ENCODE results near the gene NFIB.

Gene NFIB

DNA sequence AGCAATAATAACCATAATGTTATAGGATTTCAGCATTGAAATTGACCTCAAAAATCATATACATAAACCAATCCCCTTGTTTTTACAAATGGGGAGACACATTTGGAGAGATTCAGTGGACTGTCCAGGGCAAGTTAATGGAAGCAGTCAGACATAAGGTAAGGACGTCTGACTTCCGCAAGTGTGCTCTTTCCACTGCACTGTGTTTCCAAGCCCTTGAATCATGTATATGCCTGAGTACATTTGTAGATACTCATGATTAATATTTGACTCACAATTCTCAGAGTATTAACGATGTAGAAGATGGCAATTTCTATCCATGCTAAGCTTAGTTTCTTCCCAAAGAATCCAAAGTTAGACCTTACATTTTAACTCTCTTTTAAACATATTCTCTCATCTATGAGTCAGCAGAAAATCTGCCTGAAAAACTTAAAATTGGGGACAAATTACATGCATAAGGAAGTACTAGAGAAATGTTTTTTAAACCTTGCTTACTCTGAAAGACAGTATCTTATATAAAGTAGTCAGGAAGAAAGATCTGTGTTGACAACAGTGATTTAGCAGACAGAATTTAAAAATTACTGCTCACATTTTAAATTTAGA is 165.3 kb downstream of the NFIB start:
- Histone ChIP-seq H3K4me3 (ENCODE audit: low read length) (no peak overlapping the region), H3K4me1 (ENCODE audit: insufficient read depth, low read length) (peaks cover 3% of the 10 kb centered on the region), H2AFZ (ENCODE audit: low read depth, low read length) (no peak overlapping the region), H3K9me3 (ENCODE audit: low read length) (no peaks in the 10 kb centered on the region), H3K27me3 (ENCODE audit: insufficient read depth, low read length) (no peaks in the 10 kb centered on the region), H3K36me3 (ENCODE audit: insufficient read depth, low read length) (no peaks in the 10 kb centered on the region)

DNA sequence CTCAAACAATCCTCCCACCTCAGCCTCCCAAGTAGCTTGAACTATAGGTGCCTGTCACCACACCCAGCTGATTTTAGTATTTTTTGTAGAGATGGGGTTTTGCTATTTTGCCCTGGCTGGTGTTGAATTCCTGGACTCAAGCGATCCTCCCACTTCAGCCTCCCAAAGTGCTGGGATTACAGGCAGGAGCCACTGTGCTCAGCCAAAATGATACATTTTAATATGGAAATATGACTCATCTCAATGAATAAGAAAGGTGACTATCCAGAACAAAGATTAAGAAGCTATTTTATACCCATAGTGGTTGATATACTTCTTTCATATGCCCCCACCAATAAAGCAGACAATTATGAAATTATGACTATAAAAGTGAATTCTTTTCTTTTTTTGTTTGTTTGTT is 166.2 kb downstream of the NFIB start:
- no peak overlapping the region for H3K4me3 ChIP-seq (ENCODE audit: low read length)
- no peaks in the 10 kb centered on the region for H3K27me3 ChIP-seq (ENCODE audit: insufficient read depth, low read length)
- H3K4me1 ChIP-seq (ENCODE audit: insufficient read depth, low read length) = peaks cover 5% of the 10 kb centered on the region
- H3K36me3 ChIP-seq (ENCODE audit: insufficient read depth, low read length) = no peaks in the 10 kb centered on the region
- no peak overlapping the region for H2AFZ ChIP-seq (ENCODE audit: low read depth, low read length)
- H3K9me3 ChIP-seq (ENCODE audit: low read length) = no peaks in the 10 kb centered on the region

DNA sequence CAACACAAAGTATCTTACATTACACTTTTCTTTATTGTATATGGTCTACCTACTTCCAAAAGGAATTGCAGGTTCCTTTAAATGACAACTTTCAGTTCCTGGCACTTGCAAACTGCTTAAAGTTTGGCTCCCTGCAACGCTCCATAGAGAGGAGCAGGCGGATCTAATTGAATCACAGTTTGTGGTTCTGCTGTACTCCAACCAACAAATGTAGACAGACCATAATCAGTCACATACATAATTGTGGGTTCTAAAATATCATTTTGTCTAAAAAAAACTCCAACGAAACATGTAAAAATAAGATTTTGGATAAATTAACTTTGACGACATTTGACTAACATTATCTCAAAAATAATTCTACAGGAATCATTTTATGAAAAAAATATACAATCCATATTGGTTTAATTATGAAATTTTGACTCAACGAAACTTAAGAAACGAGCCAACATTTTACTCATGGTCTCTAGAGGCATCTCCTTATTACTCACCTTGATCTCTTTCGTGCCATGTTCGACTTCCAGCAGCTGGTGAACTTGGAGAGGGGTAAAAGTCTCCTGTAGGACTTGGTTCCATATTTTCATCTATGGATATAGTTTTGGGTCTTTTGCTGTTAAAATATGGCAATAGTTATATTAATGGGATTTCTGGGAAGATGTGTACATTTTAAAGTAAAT is 167.6 kb downstream of the NFIB start:
- H2AFZ ChIP-seq (ENCODE audit: low read depth, low read length) = no peak overlapping the region
- no peaks in the 10 kb centered on the region for H3K27me3 ChIP-seq (ENCODE audit: insufficient read depth, low read length)
- no peaks in the 10 kb centered on the region for H3K9me3 ChIP-seq (ENCODE audit: low read length)
- no peaks in the 10 kb centered on the region for H3K36me3 ChIP-seq (ENCODE audit: insufficient read depth, low read length)
- H3K4me3 ChIP-seq (ENCODE audit: low read length) = no peak overlapping the region
- peaks cover 5% of the 10 kb centered on the region for H3K4me1 ChIP-seq (ENCODE audit: insufficient read depth, low read length)

DNA sequence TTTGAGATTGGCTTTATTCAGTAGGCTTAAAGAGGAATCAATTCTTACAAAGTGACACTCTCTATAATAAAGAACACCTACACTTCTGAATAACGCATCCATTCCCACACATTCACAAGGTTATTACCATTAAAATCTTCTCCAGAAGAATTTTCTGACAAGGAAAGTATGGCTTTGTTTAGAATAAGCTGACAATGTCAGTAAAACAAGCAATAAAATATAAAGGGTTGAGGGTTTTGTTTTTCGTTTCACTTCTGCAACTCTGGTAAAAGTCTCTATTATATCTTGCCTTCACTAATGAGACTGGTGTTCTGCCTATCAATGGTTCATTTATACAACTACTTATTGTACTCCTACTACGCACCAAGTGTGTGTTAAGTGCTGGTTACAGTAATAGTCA is 169.7 kb downstream of the NFIB start:
- no peak overlapping the region for H2AFZ ChIP-seq (ENCODE audit: low read depth, low read length)
- no peak overlapping the region for H3K4me3 ChIP-seq (ENCODE audit: low read length)
- no peaks in the 10 kb centered on the region for H3K27me3 ChIP-seq (ENCODE audit: insufficient read depth, low read length)
- no peaks in the 10 kb centered on the region for H3K9me3 ChIP-seq (ENCODE audit: low read length)
- peaks cover 5% of the 10 kb centered on the region for H3K4me1 ChIP-seq (ENCODE audit: insufficient read depth, low read length)
- no peaks in the 10 kb centered on the region for H3K36me3 ChIP-seq (ENCODE audit: insufficient read depth, low read length)

DNA sequence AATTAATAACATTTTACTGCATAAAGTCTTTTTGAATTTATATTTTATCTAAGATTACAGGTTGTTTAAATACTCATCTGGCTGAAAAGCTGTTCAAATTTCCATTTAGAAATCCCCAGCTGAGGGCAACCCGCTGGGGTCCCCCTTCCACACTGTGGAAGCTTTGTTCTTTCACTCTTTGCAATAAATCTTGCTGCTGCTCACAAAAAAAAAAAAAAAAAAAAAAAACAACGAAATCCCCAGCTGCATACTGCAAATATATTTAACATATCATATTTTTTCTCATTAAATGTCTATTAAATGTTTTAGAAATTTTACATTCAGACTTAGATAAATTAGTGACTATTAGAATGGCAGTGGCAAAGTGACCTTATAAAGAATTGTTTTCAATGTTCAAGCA is 172.2 kb downstream of the NFIB start:
- Histone ChIP-seq H3K36me3 (ENCODE audit: insufficient read depth, low read length) (no peaks in the 10 kb centered on the region), H3K27me3 (ENCODE audit: insufficient read depth, low read length) (no peaks in the 10 kb centered on the region), H3K9me3 (ENCODE audit: low read length) (no peaks in the 10 kb centered on the region), H2AFZ (ENCODE audit: low read depth, low read length) (no peak overlapping the region), H3K4me3 (ENCODE audit: low read length) (no peak overlapping the region), H3K4me1 (ENCODE audit: insufficient read depth, low read length) (peaks cover 5% of the 10 kb centered on the region)

DNA sequence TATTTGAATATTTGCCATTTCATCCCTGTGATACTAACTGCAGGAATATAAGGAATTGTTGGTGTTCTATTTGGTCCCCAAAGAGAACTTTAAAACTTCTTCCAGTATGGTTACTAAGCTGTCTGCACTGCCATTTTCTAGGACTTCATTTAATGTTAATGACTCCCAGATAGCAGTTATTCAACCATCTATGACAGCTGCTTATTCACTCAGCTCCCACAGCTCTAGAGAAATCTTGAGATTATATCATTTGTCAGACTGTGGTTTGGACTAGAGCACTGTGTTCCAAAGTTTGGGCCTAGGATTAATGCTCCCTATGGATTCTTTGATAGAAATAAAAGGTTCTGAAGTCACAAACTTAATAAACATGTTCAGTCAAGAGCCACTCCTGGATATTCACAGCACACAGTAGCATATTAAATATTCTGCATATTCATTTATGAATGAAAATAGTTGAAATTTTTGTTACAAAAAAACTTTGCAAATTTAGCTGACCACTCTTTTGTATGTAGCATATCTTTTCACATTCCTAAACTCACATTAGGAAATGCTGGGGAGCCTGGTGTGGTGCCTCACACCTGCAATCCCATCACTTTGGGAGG is 173.7 kb downstream of the NFIB start:
- H3K27me3 ChIP-seq (ENCODE audit: insufficient read depth, low read length) = no peaks in the 10 kb centered on the region
- no peak overlapping the region for H3K4me3 ChIP-seq (ENCODE audit: low read length)
- no peak overlapping the region for H2AFZ ChIP-seq (ENCODE audit: low read depth, low read length)
- H3K9me3 ChIP-seq (ENCODE audit: low read length) = no peaks in the 10 kb centered on the region
- H3K36me3 ChIP-seq (ENCODE audit: insufficient read depth, low read length) = no peaks in the 10 kb centered on the region
- H3K4me1 ChIP-seq (ENCODE audit: insufficient read depth, low read length) = peaks cover 5% of the 10 kb centered on the region

DNA sequence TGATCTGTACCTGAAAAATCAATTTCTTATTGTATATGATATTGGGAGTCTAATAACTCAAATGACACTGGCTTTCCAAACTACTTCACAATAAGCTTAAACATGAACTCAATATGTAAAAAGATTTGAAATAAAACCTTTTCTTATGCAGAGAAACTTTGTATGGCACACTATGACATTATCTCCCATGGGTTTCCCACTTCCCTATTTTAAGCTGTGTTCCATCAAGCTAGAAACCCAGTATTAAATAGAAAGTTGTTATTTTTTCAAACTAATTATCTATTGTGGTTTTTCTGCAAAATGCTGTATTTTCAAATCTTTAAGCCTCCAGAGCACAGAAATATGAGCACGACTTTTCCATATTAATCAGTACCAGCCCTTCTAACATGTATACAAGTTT is 174.7 kb downstream of the NFIB start:
- no peak overlapping the region for H3K4me3 ChIP-seq (ENCODE audit: low read length)
- H3K36me3 ChIP-seq (ENCODE audit: insufficient read depth, low read length) = no peaks in the 10 kb centered on the region
- H3K4me1 ChIP-seq (ENCODE audit: insufficient read depth, low read length) = peaks cover 5% of the 10 kb centered on the region
- H2AFZ ChIP-seq (ENCODE audit: low read depth, low read length) = no peak overlapping the region
- no peaks in the 10 kb centered on the region for H3K27me3 ChIP-seq (ENCODE audit: insufficient read depth, low read length)
- no peaks in the 10 kb centered on the region for H3K9me3 ChIP-seq (ENCODE audit: low read length)

DNA sequence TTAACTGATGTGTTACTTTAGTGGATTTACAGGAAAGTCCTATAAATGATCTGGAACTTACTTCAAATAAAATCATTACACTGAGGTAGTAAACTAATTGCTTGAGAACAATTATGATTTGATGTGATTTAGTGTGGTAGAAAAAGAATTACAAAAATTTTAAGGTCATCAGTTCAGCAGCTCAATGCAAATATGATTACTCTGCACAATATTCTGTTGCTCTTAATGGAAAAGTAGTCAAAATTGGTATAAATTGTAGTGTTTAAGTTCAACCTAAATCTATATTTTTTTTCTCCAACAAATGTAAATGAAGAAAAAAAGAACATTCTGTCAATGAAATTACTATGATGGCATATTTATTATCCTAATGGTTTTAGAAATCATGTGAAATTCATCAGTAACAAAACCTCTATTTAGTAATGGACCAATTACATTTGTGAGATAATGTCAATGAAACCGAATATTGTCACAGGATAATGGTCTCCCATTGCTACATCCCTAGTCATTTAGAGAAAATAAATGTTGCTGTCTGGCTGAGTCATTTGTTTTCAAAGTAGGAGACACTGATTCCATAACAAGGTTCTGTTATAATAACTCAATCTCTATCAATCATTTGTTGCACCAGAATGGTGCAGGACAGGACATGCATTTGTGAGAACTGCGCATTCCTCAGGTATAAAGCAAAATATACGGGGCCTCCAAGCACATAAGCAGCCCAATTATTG is 177.1 kb downstream of the NFIB start:
- no peak overlapping the region for H3K4me3 ChIP-seq (ENCODE audit: low read length)
- no peaks in the 10 kb centered on the region for H3K9me3 ChIP-seq (ENCODE audit: low read length)

DNA sequence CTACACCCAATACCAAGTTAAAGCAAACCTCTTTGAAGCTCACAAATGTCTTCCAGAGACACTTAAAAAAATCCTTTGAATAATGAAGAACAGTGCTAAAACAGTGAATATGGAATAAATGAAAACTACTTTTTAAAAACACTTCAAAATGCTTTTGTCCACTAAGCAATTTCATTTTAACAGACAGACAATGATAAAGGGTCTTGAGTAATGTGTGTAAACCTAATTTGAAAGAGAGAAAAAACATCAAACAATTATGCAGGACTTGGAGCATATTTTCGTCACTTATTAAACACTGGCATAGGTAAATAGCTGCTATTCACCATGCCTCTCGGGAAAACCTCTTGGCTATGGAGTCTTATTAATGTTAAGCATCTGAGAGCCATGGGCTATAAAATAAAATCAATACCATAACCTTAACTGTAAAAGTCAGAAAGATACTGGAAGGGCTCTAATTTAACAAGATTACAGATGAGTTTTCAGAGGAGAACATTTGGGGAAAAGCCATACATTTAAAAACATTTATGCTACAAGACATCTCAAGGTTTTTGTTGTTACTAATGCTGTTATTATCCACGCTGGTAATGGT is 177.8 kb downstream of the NFIB start:
- Histone ChIP-seq H3K36me3 (ENCODE audit: insufficient read depth, low read length) (no peaks in the 10 kb centered on the region), H2AFZ (ENCODE audit: low read depth, low read length) (no peak overlapping the region), H3K27me3 (ENCODE audit: insufficient read depth, low read length) (no peaks in the 10 kb centered on the region), H3K9me3 (ENCODE audit: low read length) (no peaks in the 10 kb centered on the region), H3K4me1 (ENCODE audit: insufficient read depth, low read length) (no peaks in the 10 kb centered on the region), H3K4me3 (ENCODE audit: low read length) (no peak overlapping the region)

More for the DNA sequence above, 177.1 kb downstream of the NFIB start:
- Histone ChIP-seq H3K36me3 (ENCODE audit: insufficient read depth, low read length) (no peaks in the 10 kb centered on the region), H3K4me1 (ENCODE audit: insufficient read depth, low read length) (no peaks in the 10 kb centered on the region), H2AFZ (ENCODE audit: low read depth, low read length) (no peak overlapping the region), H3K27me3 (ENCODE audit: insufficient read depth, low read length) (no peaks in the 10 kb centered on the region)

DNA sequence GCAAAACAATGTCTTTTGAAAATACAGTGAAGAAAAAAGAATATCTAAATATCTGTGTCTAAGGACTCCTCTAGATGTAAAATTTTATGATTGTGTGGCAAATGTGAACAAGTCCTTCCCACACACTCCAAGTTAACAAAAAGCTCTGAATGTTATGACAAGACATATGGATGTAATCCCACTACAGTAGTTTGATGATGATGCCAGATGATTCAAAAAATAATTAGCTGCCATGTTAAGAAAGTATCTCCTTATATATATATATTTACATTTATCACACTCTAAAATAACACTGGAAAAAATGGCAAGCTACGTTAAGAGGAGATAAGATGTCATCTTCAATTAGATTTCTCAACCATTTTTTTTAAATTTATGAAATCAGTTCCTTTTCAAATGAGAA is 178.5 kb downstream of the NFIB start:
- H3K36me3 ChIP-seq (ENCODE audit: insufficient read depth, low read length) = no peaks in the 10 kb centered on the region
- no peak overlapping the region for H3K4me3 ChIP-seq (ENCODE audit: low read length)
- H2AFZ ChIP-seq (ENCODE audit: low read depth, low read length) = no peak overlapping the region
- H3K27me3 ChIP-seq (ENCODE audit: insufficient read depth, low read length) = no peaks in the 10 kb centered on the region
- no peaks in the 10 kb centered on the region for H3K4me1 ChIP-seq (ENCODE audit: insufficient read depth, low read length)
- no peaks in the 10 kb centered on the region for H3K9me3 ChIP-seq (ENCODE audit: low read length)

DNA sequence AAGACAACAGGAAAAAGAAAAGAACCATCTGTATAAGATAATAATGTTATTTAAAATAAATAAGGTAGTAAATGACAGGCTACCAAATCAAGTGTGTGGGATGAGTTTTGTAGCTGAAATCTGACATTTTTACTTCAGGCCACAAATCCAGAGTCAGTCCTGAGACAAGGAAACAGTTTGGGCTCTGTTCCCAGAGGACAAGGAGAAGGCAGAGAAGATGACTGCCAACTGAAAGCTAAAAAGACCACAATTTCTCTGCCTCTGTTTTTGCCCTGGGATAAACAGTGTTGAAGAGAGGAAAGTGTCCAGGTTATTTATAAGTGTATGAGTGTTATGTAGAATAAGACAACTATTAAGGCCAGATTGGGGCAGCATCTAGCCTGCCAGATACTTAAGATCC is 180.5 kb downstream of the NFIB start:
- Histone ChIP-seq H3K27me3 (ENCODE audit: insufficient read depth, low read length) (no peaks in the 10 kb centered on the region), H3K9me3 (ENCODE audit: low read length) (no peaks in the 10 kb centered on the region), H3K4me1 (ENCODE audit: insufficient read depth, low read length) (no peaks in the 10 kb centered on the region), H2AFZ (ENCODE audit: low read depth, low read length) (no peak overlapping the region), H3K4me3 (ENCODE audit: low read length) (no peak overlapping the region), H3K36me3 (ENCODE audit: insufficient read depth, low read length) (no peaks in the 10 kb centered on the region)

DNA sequence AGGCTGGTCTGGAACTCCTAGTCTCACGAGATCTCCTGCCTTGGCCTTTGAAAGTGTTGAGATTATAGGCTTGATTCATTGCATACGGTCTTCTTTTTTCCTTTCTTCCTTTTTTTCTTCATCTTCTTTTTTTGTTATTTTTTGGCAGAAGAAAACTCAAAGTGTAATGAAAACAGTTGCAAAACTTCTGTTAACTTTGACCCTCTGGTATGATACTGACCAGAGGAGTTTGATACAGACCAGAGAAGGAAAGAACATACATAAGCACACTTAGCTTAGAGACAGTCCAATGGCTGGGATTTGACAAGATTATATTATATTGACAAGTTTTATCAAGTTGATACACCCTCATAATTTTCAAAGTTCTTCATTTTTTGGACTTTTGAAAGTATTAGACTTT is 181.2 kb downstream of the NFIB start:
- no peaks in the 10 kb centered on the region for H3K36me3 ChIP-seq (ENCODE audit: insufficient read depth, low read length)
- H3K4me1 ChIP-seq (ENCODE audit: insufficient read depth, low read length) = no peaks in the 10 kb centered on the region
- no peaks in the 10 kb centered on the region for H3K9me3 ChIP-seq (ENCODE audit: low read length)
- no peaks in the 10 kb centered on the region for H3K27me3 ChIP-seq (ENCODE audit: insufficient read depth, low read length)
- no peak overlapping the region for H2AFZ ChIP-seq (ENCODE audit: low read depth, low read length)
- H3K4me3 ChIP-seq (ENCODE audit: low read length) = no peak overlapping the region

Data from neuron (in vitro differentiated cells).